SK-N-SH treated with all-trans-retinoic acid at 6 μM for 48 hours (cell line): Measurements from ENCODE around the gene HBB.

Source experiments
- ARNTL ChIP-seq: fragments of 450-650 bp; formaldehyde crosslinking; IDR thresholded peaks from 2 replicates; pipeline ENCODE4 v1.5.0; 2020; ENCODE audit warnings: low read depth, mild to moderate bottlenecking, moderate library complexity, borderline replicate concordance
- BACH2 ChIP-seq: fragments of 250-450 bp; sonication (Bioruptor Pico); IDR thresholded peaks from 2 replicates; pipeline ENCODE4 v1.9.0; 2021; ENCODE audit warnings: mild to moderate bottlenecking, borderline replicate concordance
- OSR1 ChIP-seq: fragments of 250-450 bp; sonication (Bioruptor Pico); IDR thresholded peaks from 2 replicates; pipeline ENCODE4 v1.8.0; 2022; ENCODE audit warnings: moderate library complexity, mild to moderate bottlenecking, inconsistent platforms
- PPARA ChIP-seq: fragments of 250-450 bp; sonication (Bioruptor Pico); IDR thresholded peaks from 2 replicates; pipeline ENCODE4 v1.5.0; 2020; ENCODE audit warnings: mild to moderate bottlenecking, borderline replicate concordance
- RARB ChIP-seq: fragments of 250-450 bp; sonication (Bioruptor Pico); IDR thresholded peaks from 2 replicates; pipeline ENCODE4 v1.8.0; 2021; ENCODE audit warnings: mild to moderate bottlenecking, moderate library complexity
- SNAI2 ChIP-seq: fragments of 250-450 bp; sonication (Bioruptor Pico); IDR thresholded peaks from 2 replicates; pipeline ENCODE4 v1.5.0; 2020; ENCODE audit warnings: mild to moderate bottlenecking, moderate library complexity
- ZFP30 ChIP-seq: fragments of 450-650 bp; formaldehyde crosslinking; IDR thresholded peaks from 2 replicates; pipeline ENCODE4 v1.5.0; 2022; ENCODE audit warnings: mild to moderate bottlenecking, moderate library complexity
- ZNF70 ChIP-seq: fragments of 450-650 bp; formaldehyde crosslinking; IDR thresholded peaks from 2 replicates; pipeline ENCODE4 v1.5.0; 2020; ENCODE audit warnings: mild to moderate bottlenecking, moderate library complexity
- TF ChIP-seq, protein P1 (sequence below): fragments of 250-450 bp; sonication (Bioruptor Pico); IDR thresholded peaks from 2 replicates; pipeline ENCODE4 v1.8.0; 2020; ENCODE audit warnings: mild to moderate bottlenecking, moderate library complexity, borderline replicate concordance
- TF ChIP-seq, protein P2 (sequence below): fragments of 250-450 bp; sonication (Bioruptor Pico); IDR thresholded peaks from 2 replicates; pipeline ENCODE4 v1.5.1; 2021; ENCODE audit warnings: mild to moderate bottlenecking, moderate library complexity
- TF ChIP-seq, protein P3 (sequence below): fragments of 250-450 bp; sonication (Bioruptor Pico); IDR thresholded peaks from 2 replicates; pipeline ENCODE4 v1.5.0; 2020; ENCODE audit warnings: mild to moderate bottlenecking, moderate library complexity

DNA sequence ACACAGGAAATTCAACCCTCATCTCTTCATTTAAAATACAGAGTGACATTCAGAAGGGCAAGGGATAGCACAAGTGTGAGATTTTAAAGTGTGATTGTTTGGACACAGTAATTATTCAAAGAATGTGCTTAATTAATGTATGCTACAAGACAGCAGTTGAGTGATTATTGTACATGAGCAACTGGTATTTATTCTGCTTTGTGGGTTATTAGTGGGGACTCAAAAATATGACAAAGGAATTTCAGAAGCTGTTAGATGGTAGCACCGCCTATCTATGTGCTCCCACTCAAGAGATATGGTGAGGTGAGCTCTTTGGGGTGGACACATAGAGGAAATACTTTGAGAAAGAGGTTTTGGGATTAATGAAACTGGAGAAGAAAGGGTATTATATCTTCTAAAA is 13.2 kb upstream of the HBB start:
- TF ChIP-seq OSR1 (CRISPR knock-in tag) (no peak), ZFP30 (CRISPR knock-in tag) (no peak), SNAI2 (CRISPR knock-in tag) (no peak), ARNTL (CRISPR knock-in tag) (no peak), ZNF70 (no peak), PPARA (CRISPR knock-in tag) (no peak), BACH2 (CRISPR knock-in tag) (no peak), RARB (CRISPR knock-in tag) (no peak)
- TF ChIP-seq, protein P1, sequence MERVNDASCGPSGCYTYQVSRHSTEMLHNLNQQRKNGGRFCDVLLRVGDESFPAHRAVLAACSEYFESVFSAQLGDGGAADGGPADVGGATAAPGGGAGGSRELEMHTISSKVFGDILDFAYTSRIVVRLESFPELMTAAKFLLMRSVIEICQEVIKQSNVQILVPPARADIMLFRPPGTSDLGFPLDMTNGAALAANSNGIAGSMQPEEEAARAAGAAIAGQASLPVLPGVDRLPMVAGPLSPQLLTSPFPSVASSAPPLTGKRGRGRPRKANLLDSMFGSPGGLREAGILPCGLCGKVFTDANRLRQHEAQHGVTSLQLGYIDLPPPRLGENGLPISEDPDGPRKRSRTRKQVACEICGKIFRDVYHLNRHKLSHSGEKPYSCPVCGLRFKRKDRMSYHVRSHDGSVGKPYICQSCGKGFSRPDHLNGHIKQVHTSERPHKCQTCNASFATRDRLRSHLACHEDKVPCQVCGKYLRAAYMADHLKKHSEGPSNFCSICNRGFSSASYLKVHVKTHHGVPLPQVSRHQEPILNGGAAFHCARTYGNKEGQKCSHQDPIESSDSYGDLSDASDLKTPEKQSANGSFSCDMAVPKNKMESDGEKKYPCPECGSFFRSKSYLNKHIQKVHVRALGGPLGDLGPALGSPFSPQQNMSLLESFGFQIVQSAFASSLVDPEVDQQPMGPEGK = no peak
- TF ChIP-seq, protein P2, sequence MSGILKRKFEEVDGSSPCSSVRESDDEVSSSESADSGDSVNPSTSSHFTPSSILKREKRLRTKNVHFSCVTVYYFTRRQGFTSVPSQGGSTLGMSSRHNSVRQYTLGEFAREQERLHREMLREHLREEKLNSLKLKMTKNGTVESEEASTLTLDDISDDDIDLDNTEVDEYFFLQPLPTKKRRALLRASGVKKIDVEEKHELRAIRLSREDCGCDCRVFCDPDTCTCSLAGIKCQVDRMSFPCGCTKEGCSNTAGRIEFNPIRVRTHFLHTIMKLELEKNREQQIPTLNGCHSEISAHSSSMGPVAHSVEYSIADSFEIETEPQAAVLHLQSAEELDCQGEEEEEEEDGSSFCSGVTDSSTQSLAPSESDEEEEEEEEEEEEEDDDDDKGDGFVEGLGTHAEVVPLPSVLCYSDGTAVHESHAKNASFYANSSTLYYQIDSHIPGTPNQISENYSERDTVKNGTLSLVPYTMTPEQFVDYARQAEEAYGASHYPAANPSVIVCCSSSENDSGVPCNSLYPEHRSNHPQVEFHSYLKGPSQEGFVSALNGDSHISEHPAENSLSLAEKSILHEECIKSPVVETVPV (CRISPR knock-in tag) = no peak
- TF ChIP-seq, protein P3, sequence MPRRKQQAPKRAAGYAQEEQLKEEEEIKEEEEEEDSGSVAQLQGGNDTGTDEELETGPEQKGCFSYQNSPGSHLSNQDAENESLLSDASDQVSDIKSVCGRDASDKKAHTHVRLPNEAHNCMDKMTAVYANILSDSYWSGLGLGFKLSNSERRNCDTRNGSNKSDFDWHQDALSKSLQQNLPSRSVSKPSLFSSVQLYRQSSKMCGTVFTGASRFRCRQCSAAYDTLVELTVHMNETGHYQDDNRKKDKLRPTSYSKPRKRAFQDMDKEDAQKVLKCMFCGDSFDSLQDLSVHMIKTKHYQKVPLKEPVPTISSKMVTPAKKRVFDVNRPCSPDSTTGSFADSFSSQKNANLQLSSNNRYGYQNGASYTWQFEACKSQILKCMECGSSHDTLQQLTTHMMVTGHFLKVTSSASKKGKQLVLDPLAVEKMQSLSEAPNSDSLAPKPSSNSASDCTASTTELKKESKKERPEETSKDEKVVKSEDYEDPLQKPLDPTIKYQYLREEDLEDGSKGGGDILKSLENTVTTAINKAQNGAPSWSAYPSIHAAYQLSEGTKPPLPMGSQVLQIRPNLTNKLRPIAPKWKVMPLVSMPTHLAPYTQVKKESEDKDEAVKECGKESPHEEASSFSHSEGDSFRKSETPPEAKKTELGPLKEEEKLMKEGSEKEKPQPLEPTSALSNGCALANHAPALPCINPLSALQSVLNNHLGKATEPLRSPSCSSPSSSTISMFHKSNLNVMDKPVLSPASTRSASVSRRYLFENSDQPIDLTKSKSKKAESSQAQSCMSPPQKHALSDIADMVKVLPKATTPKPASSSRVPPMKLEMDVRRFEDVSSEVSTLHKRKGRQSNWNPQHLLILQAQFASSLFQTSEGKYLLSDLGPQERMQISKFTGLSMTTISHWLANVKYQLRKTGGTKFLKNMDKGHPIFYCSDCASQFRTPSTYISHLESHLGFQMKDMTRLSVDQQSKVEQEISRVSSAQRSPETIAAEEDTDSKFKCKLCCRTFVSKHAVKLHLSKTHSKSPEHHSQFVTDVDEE (CRISPR knock-in tag) = no peak
